Pancreas (tissue), 10 donors: ENCODE measurements around the gene PDZD7. TPM values are rescaled to one million over a fixed set of nuclear protein-coding genes. Genes with fewer than 3 reads are reported as not detected.
"Not testable (repeated sequence)": the region's sequence is repeated elsewhere in the genome, so short reads cannot be mapped to it uniquely, and the experiment has no call there.

ENCODE experiments used
- ATAC-seq, 4 donors: fragments of 200-7000 bp; cut with Tn5 transposase; one replicate each; pipeline versions ENCODE4 v1.8.0 to v1.9.1; 2020; ENCODE audit warnings: mild to moderate bottlenecking in 4 of 4, moderate library complexity in 4 of 4
- DNase-seq, 6 donors: peaks; one replicate each; pipeline ENCODE4 v3.0.0-alpha.2; 2020
- FAIRE-seq: peaks from 2 replicates; lab custom pipeline; 2012; peaks lifted over from hg19 to GRCh38; lab: Jason Lieb, UNC
- H3K27ac ChIP-seq, 4 donors: fragments of 200-600 bp; sonication (generic); 1 replicate in 3 of 4; 2 replicates in 1 of 4; pipeline versions ENCODE4 v1.5.0 to v1.8.0; 2020
- H3K27me3 ChIP-seq, 4 donors: fragments of 200-600 bp; one replicate each; pipeline ENCODE4 v1.8.0; 2021
- H3K36me3 ChIP-seq, 3 donors: fragments of 200-600 bp; sonication (generic) in 1 of 3; one replicate each; pipeline versions ENCODE4 v1.5.0 to v1.8.0; 2020 to 2021
- H3K4me1 ChIP-seq, 3 donors: fragments of 200-600 bp; one replicate each; pipeline ENCODE4 v1.8.0; 2021
- H3K4me3 ChIP-seq, 4 donors: fragments of 200-600 bp; sonication (generic) in 2 of 4; one replicate each; pipeline versions ENCODE4 v1.5.0 to v1.8.0; 2020 to 2021
- H3K9me3 ChIP-seq, 4 donors: fragments of 200-600 bp; one replicate each; pipeline ENCODE4 v1.8.0; 2021
- WGBS, 2 donors: extraction: QIAGEN DNeasy Blood & Tissue Kit; methylation state at CpG; one replicate each; pipeline ENCODE4 v1.1.7; 2013; 5-methylcytosine and 5-hydroxymethylcytosine counted together
- intact Hi-C, 3 donors: fragments of 100-400 bp; cut with DNase I; formaldehyde crosslinking; loops; one replicate each; pipeline versions ENCODE4 v1.11.1 to v1.14.2; 2022
- polyA plus RNA-seq, 2 donors: library from polyadenylated mRNA; stranded (reverse); fragments of 200-250 nt; gene quantifications; one replicate each; pipeline ENCODE4 v1.2.3, GENCODE V29; 2013
- total RNA-seq, 6 donors: library from RNA; stranded (reverse); fragmentation: NEBNext Ultra II Directional in 4 of 6; extraction: Animal tissue kit (Norgen Biotek cat#: 25700) in 4 of 6; gene quantifications; one replicate each; pipeline versions ENCODE4 v1.2.1 to v1.2.4, GENCODE V29; 2021 to 2023
- TF ChIP-seq, protein P1 (sequence below), 4 donors: fragments of 200-600 bp; sonication (generic) in 3 of 4; IDR thresholded peaks; one replicate each; pipeline versions ENCODE4 v1.5.0 to v1.8.0; 2021; ENCODE audit warnings: antibody characterized with exemption in 4 of 4
- donor health status: healthy with polysubstance abuse.
- donor health status: DM: no; HTN: no; CAD: no; lungs with moderate emphysema.
- donor health status: DM: no; HTN: no; CAD: no.
- donor health status: control.
- donor health status: control.
- donor health status: Bipolar disorder and iron deficiency.
- donor health status: DM: yes; HTN: yes; CAD: no.
- donor health status: DM: no; HTN: no; CAD: no.
- donor health status: DM: no; HTN: no; CAD: no.
- donor health status: DM: yes; HTN: yes; CAD: no.

Gene PDZD7
- total and polyA plus RNA-seq, 8 donors = 0.18 to 0.99 (median 0.38) TPM

DNA sequence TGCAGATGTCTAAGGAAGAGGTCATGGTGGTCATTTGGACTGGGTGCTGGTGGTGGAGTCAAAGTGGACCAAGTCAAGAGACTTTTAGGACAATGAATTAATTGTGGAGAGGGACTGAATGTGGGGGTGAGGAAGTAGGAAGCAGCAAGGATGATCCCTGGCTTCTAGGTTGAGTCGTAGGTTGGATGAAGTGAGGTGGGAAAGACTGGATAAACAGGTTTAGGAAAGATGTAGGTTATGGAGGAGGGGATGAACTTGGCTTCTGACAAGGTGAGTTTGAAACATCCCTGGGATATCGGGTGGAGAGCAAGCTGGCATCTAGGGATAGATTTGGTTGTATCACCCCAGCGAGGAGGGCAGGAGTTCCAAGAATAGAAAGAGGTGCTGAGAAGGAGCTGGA lies 54.0 kb downstream of the PDZD7 start:
- Histone ChIP-seq H3K36me3 (peaks cover 0 to 19% (median 6%) of the 10 kb centered on the region in 3 donors), H3K27me3 (no peaks in the 10 kb centered on the region), H3K4me1 (peaks cover 0 to 2% (median 0%) of the 10 kb centered on the region in 3 donors), H3K4me3 (no peak overlapping the region), H3K9me3 (no peaks in the 10 kb centered on the region), H3K27ac (no peak overlapping the region)
- 65 to 73% methylated on average over 3 of the region's 3 CpGs for WGBS, 2 donors
- no peak for DNase-seq
- FAIRE-seq = no peak
- ATAC-seq = no peak
- TF ChIP-seq, protein P1, sequence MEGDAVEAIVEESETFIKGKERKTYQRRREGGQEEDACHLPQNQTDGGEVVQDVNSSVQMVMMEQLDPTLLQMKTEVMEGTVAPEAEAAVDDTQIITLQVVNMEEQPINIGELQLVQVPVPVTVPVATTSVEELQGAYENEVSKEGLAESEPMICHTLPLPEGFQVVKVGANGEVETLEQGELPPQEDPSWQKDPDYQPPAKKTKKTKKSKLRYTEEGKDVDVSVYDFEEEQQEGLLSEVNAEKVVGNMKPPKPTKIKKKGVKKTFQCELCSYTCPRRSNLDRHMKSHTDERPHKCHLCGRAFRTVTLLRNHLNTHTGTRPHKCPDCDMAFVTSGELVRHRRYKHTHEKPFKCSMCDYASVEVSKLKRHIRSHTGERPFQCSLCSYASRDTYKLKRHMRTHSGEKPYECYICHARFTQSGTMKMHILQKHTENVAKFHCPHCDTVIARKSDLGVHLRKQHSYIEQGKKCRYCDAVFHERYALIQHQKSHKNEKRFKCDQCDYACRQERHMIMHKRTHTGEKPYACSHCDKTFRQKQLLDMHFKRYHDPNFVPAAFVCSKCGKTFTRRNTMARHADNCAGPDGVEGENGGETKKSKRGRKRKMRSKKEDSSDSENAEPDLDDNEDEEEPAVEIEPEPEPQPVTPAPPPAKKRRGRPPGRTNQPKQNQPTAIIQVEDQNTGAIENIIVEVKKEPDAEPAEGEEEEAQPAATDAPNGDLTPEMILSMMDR (IDR thresholded peaks at IDR 0.05) = no peak
- intact Hi-C loops = no loop called here

DNA sequence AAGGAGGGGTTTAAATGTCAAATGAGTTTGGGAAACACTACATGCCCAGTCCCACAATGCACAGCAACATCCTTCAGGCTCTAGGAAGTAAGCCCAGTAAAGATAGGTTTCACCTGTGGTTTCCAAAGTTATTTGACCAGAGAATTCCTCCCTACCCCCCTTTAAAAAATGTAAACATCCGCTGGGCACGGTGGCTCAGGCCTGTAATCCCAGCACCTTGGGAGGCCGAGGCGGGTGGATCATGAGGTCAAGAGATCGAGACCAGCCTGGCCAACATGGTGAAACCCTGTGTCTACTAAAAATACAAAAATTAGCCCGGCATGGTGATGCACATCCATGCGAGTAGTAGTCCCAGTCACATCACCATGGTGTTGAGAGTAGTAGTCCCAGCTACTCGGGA lies 55.5 kb downstream of the PDZD7 start:
- Histone ChIP-seq H3K4me1 (peaks cover 9 to 16% (median 13%) of the 10 kb centered on the region in 3 donors), H3K36me3 (peaks cover 0 to 19% (median 3%) of the 10 kb centered on the region in 3 donors)
- WGBS, 2 donors = 81 to 83% methylated on average over 8 of the region's 8 CpGs
- H3K9me3 ChIP-seq, H3K27ac ChIP-seq, H3K4me3 ChIP-seq, ATAC-seq, H3K27me3 ChIP-seq, FAIRE-seq, intact Hi-C loops: not testable (repeated sequence)
- peak in 2 of 6 donors; percentile 5 to 10 for DNase-seq

DNA sequence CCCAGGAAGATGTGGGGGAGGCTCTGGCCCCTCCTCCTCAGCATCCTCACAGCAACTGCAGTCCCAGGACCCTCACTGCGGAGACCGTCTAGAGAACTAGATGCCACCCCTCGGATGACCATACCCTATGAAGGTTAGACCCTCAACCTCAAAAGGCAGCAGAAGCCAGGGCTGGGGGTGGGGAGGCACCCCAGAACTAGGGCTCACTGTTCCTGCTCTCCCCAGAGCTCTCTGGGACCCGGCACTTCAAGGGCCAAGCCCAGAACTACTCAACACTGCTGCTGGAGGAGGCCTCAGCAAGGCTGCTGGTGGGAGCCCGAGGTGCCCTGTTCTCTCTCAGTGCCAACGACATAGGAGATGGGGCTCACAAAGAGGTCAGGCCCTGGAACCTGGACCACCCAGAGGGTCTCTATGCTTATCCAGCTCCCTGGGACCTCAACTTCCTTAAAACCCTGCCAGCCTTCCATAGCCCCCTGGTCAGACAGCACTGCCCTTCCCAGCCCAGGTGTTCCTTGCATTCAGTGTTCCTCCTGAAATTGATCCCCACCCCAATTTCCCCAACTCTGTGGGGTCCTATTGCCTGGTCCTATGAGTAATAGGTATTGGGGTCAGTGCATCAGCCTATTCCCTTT lies 57.9 kb downstream of the PDZD7 start:
- Histone ChIP-seq H3K4me1 (peaks cover 13 to 17% (median 16%) of the 10 kb centered on the region in 3 donors), H3K27ac (no peak overlapping the region), H3K36me3 (no peaks in the 10 kb centered on the region), H3K27me3 (no peaks in the 10 kb centered on the region), H3K4me3 (no peak overlapping the region), H3K9me3 (no peaks in the 10 kb centered on the region)
- 86 to 93% methylated on average over 6 of the region's 6 CpGs for WGBS, 2 donors
- FAIRE-seq = no peak
- TF ChIP-seq, protein P1 (IDR thresholded peaks at IDR 0.05) = no peak
- intact Hi-C loops = no loop called here
- no peak for ATAC-seq
- peak in 3 of 6 donors; percentile 13 to 38 (median 32) for DNase-seq

DNA sequence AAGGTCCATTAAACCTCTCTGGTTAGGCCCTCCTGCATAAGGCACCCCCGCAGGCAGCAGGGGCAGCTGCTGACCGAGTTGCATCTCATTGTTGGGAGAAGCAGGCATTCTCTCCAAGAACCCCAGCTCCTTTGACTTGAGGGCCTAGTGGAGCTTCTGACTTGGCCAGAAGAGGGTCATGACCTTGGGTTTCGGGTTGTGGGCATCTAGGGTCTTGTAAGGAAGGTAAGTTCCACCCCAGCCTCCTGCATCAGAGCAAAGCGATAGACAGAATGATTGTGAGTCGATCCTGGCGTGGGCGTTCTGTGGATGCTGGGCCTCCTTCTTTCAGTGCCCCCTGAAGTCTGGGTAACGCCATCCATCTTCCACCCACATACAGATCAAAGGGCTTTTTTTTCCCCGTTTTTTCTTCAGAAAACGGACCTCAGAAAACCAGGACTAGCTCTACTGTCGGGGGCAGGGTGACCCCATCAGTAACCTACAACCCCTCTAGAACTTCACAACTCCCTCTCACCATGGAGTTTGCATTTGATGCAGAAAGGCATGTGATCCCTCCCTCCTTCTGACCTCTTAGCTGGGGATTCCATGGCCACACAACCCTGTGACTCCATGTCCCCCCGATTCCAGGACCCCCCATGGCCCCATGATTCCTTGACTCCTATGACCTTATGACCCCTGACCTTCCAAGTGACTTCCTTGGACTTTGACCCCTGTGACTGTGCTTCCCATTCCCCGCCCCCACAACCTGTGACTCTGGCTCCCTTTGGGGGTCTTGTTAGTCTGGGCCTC lies 58.6 kb downstream of the PDZD7 start:
- TF ChIP-seq, protein P1 (IDR thresholded peaks at IDR 0.05) = no peak
- peak in 2 of 6 donors; percentile 12 to 35 for DNase-seq
- Histone ChIP-seq H3K27me3 (no peaks in the 10 kb centered on the region), H3K36me3 (no peaks in the 10 kb centered on the region), H3K27ac (peak overlapping the region in 3 of 4 donors; percentile 40 to 81 (median 50)), H3K4me1 (peaks cover 13 to 17% (median 16%) of the 10 kb centered on the region in 3 donors), H3K9me3 (no peaks in the 10 kb centered on the region), H3K4me3 (no peak overlapping the region)
- no peak for FAIRE-seq
- intact Hi-C loops = no loop called here
- 66 to 71% methylated on average over 13 of the region's 13 CpGs for WGBS, 2 donors
- no peak for ATAC-seq

DNA sequence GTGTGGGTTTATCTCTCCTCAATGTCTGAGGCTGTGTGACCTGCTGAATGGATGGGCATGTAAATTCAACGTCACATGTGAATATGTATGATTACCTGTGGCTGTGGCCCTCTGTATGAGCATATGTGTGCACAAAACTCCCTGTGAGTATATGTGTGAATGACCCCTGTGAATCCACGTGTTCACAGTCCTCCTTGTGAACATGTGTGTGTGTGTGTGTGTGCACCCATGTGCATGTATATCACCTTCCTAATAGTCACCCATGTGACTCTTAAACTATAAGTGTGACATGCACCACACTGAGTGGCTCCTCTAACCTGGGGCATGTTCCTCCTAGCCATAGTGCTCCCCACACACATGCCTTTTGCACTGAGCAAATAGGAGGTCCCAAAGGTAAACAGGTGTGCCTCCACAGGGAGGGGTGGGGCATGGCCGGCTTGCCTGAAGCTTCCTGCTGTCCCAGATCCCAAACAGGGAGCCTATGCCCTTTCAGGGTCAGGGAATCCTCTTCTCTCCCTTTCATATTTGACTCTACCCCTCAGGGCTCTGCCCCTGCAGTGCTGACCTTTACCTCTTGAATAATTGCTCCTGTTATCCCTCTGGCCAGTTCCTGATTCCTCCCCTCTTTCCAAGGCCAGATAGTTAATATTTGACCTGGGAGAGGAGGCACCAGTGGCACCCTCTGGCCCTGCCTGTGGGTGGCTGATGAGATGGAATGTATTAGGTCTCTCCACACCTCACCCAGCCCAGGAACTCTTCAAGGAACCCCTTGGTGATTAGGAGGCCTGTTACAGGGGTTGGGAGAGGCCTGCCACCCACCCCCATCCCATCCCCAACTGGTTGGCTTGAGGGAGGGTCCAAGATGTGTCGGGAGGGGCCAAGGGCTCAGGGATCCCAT lies 59.8 kb downstream of the PDZD7 start:
- no peak for FAIRE-seq
- peak overlapping the region in 3 of 4 donors; percentile 40 to 81 (median 50) for H3K27ac ChIP-seq
- WGBS, 2 donors = 16 to 17% methylated on average over 4 of the region's 4 CpGs
- peak in 4 of 6 donors; percentile 54 to 68 (median 62) for DNase-seq
- TF ChIP-seq, protein P1 (IDR thresholded peaks at IDR 0.05) = no peak
- no peaks in the 10 kb centered on the region for H3K9me3 ChIP-seq
- intact Hi-C loops = no loop called here
- ATAC-seq = peak; percentile 52 to 77 (median 74)
- no peaks in the 10 kb centered on the region for H3K27me3 ChIP-seq
- no peaks in the 10 kb centered on the region for H3K36me3 ChIP-seq
- H3K4me1 ChIP-seq = peaks cover 13 to 17% (median 16%) of the 10 kb centered on the region in 3 donors
- peak overlapping the region in 2 of 4 donors; percentile 11 to 64 for H3K4me3 ChIP-seq
